PFSK-1 (cell line): ENCODE data around the gene CTRL.

Source experiments
- POLR2AphosphoS5 ChIP-seq: IDR thresholded peaks from 2 replicates; pipeline ENCODE4 v1.6.1; 2012; ENCODE audit warnings: low read depth, mild to moderate bottlenecking, control low read depth, low read length, moderate library complexity
- SIN3A ChIP-seq: IDR thresholded peaks from 2 replicates; pipeline ENCODE4 v1.6.1; 2012; ENCODE audit warnings: mild to moderate bottlenecking, low read length, moderate library complexity, borderline replicate concordance; ENCODE audit not compliant: insufficient read depth
- TAF1 ChIP-seq: IDR thresholded peaks from 2 replicates; pipeline ENCODE4 v1.6.1; 2012; ENCODE audit warnings: low read length, control low read depth, borderline replicate concordance; ENCODE audit not compliant: insufficient read depth
- TF ChIP-seq, protein P1 (sequence below), 2 experiments: IDR thresholded peaks; 2 replicates each; pipeline versions ENCODE4 v1.6.1 to v1.8.0; 2011 to 2012; ENCODE audit warnings: low read depth in 2 of 2, low read length in 2 of 2, control low read depth in 1 of 2, inconsistent platforms in 1 of 2, mild to moderate bottlenecking in 1 of 2, moderate library complexity in 1 of 2; ENCODE audit not compliant: insufficient read depth in 1 of 2

- no peak for TF ChIP-seq POLR2AphosphoS5
- no peak for TF ChIP-seq TAF1
- no peak for TF ChIP-seq SIN3A
- TF ChIP-seq, protein P1, sequence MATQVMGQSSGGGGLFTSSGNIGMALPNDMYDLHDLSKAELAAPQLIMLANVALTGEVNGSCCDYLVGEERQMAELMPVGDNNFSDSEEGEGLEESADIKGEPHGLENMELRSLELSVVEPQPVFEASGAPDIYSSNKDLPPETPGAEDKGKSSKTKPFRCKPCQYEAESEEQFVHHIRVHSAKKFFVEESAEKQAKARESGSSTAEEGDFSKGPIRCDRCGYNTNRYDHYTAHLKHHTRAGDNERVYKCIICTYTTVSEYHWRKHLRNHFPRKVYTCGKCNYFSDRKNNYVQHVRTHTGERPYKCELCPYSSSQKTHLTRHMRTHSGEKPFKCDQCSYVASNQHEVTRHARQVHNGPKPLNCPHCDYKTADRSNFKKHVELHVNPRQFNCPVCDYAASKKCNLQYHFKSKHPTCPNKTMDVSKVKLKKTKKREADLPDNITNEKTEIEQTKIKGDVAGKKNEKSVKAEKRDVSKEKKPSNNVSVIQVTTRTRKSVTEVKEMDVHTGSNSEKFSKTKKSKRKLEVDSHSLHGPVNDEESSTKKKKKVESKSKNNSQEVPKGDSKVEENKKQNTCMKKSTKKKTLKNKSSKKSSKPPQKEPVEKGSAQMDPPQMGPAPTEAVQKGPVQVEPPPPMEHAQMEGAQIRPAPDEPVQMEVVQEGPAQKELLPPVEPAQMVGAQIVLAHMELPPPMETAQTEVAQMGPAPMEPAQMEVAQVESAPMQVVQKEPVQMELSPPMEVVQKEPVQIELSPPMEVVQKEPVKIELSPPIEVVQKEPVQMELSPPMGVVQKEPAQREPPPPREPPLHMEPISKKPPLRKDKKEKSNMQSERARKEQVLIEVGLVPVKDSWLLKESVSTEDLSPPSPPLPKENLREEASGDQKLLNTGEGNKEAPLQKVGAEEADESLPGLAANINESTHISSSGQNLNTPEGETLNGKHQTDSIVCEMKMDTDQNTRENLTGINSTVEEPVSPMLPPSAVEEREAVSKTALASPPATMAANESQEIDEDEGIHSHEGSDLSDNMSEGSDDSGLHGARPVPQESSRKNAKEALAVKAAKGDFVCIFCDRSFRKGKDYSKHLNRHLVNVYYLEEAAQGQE (IDR thresholded peaks at IDR 0.05; ENCODE audit: insufficient read depth in 1 of 2, low read depth in 2 of 2, low read length in 2 of 2), result no peak
Observed at GRCh38 chr16:67946128-67946569, 14.5 kb upstream of the CTRL start.
